Ishikawa (cell line): ENCODE results near the gene TNF.

ENCODE experiments used
- EP300 ChIP-seq: IDR thresholded peaks from 2 replicates; pipeline ENCODE4 v1.6.1; 2012; ENCODE audit warnings: borderline replicate concordance
- MAX ChIP-seq: IDR thresholded peaks from 2 replicates; pipeline ENCODE4 v1.6.1; 2012
- REST ChIP-seq: IDR thresholded peaks from 2 replicates; pipeline ENCODE4 v1.6.1; 2012; ENCODE audit warnings: low read depth, mild to moderate bottlenecking
- TAF1 ChIP-seq: IDR thresholded peaks from 2 replicates; pipeline ENCODE4 v1.6.1; 2012; ENCODE audit warnings: low read depth, mild to moderate bottlenecking
- TCF12 ChIP-seq: IDR thresholded peaks from 2 replicates; pipeline ENCODE4 v1.6.1; 2012; ENCODE audit warnings: low read depth
- TEAD4 ChIP-seq: IDR thresholded peaks from 2 replicates; pipeline ENCODE4 v1.6.1; 2012
- YY1 ChIP-seq: IDR thresholded peaks from 2 replicates; pipeline ENCODE4 v1.6.1; 2012; ENCODE audit warnings: low read depth

GRCh38 chr6:31627690-31628287 is 52.4 kb downstream of the TNF start:
- TF ChIP-seq YY1 (no peak), MAX (no peak), TEAD4 (no peak), TAF1 (no peak), REST (no peak), EP300 (no peak), TCF12 (no peak)
